ENCODE data around the gene PDS5A.

Gene PDS5A

GRCh38 chr4:39802005-39802404 lies 175.7 kb downstream of the PDS5A start:
- TF ChIP-seq, protein P1, sequence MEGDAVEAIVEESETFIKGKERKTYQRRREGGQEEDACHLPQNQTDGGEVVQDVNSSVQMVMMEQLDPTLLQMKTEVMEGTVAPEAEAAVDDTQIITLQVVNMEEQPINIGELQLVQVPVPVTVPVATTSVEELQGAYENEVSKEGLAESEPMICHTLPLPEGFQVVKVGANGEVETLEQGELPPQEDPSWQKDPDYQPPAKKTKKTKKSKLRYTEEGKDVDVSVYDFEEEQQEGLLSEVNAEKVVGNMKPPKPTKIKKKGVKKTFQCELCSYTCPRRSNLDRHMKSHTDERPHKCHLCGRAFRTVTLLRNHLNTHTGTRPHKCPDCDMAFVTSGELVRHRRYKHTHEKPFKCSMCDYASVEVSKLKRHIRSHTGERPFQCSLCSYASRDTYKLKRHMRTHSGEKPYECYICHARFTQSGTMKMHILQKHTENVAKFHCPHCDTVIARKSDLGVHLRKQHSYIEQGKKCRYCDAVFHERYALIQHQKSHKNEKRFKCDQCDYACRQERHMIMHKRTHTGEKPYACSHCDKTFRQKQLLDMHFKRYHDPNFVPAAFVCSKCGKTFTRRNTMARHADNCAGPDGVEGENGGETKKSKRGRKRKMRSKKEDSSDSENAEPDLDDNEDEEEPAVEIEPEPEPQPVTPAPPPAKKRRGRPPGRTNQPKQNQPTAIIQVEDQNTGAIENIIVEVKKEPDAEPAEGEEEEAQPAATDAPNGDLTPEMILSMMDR (IDR thresholded peaks at IDR 0.05) = no peak

DNA sequence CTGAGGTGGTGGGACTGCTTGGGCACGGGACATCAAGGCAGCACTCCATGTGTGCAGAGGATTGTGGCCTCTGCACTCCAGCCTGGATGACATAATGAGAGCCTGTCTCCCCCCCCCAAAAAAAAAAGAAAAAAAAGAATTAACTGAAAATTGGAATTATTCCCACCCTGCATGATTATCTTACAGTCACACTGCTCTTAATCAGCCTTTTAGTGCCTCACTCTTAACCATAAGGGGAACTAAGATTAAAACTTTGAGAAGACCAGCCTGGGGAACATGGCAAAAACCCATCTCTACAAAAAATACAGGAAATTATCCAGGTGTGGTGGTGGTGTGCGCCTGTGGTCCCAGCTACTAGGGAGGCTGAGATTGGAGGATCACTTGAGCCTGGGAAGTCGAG lies 185.2 kb downstream of the PDS5A start:
- TF ChIP-seq, protein P1 (IDR thresholded peaks at IDR 0.05) = no peak

- TF ChIP-seq, protein P1 (IDR thresholded peaks at IDR 0.05) = no peak
These were observed 185.6 kb downstream of the PDS5A start for GRCh38 chr4:39792128-39792527.

- TF ChIP-seq, protein P1 (IDR thresholded peaks at IDR 0.05) = no peak
These were observed 190.9 kb downstream of the PDS5A start for GRCh38 chr4:39786838-39787237.

GRCh38 chr4:39785083-39785482 lies 192.6 kb downstream of the PDS5A start:
- TF ChIP-seq, protein P1 (IDR thresholded peaks at IDR 0.05) = no peak
